WI38 (cell line): Measurements from ENCODE around the gene KIRREL1.

Experiments
- H3K4me3 ChIP-seq: 2 replicates; pipeline ENCODE4 v1.5.1; 2011; ENCODE audit warnings: low read depth, mild to moderate bottlenecking, control low read depth, low read length
- TF ChIP-seq, protein P1 (sequence below): IDR thresholded peaks from 2 replicates; pipeline ENCODE4 v1.5.1; 2012; ENCODE audit warnings: low read depth, mild to moderate bottlenecking, control low read depth, low read length

The KIRREL1 gene

DNA sequence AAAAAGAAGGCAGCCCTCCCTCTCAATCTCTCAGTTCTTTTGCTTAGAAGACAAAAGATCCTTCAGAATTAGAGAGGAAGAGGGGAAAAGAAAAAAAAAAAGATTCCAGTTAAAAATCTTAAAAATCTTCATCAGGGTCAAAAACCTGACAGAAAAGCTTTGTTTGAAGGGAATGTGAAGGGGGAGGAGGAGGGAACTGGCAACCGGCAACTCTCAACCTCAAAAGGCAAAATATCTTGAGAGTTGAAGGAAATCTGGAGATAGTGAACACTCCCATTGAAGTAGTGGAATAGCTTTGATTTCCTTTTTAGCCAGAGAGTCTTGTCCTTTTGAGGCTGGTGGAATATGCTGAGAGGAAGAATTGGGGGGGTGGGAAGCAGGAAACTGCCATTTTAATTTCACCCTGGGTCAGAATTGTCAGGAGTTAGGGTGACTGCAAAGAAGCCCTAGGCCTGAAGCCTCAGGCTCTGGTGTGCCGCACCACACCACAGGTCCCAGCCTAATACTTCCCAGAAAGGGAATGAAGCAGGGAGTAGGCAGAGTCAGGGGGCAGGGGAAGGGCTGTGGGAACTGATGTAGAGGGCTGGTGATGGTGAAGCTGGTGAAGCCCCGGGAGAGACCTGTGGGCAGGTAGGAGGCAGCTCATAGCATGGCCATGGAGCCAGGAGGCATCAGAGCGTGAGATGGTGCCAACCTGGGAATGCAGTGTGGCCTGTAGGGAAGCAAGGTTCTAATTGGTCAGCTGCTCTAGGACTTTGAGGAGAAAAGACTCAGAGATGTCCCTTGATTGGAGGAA is 24.6 kb downstream of the KIRREL1 start:
- no peak overlapping the region for H3K4me3 ChIP-seq
- TF ChIP-seq, protein P1, sequence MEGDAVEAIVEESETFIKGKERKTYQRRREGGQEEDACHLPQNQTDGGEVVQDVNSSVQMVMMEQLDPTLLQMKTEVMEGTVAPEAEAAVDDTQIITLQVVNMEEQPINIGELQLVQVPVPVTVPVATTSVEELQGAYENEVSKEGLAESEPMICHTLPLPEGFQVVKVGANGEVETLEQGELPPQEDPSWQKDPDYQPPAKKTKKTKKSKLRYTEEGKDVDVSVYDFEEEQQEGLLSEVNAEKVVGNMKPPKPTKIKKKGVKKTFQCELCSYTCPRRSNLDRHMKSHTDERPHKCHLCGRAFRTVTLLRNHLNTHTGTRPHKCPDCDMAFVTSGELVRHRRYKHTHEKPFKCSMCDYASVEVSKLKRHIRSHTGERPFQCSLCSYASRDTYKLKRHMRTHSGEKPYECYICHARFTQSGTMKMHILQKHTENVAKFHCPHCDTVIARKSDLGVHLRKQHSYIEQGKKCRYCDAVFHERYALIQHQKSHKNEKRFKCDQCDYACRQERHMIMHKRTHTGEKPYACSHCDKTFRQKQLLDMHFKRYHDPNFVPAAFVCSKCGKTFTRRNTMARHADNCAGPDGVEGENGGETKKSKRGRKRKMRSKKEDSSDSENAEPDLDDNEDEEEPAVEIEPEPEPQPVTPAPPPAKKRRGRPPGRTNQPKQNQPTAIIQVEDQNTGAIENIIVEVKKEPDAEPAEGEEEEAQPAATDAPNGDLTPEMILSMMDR: no peak

DNA sequence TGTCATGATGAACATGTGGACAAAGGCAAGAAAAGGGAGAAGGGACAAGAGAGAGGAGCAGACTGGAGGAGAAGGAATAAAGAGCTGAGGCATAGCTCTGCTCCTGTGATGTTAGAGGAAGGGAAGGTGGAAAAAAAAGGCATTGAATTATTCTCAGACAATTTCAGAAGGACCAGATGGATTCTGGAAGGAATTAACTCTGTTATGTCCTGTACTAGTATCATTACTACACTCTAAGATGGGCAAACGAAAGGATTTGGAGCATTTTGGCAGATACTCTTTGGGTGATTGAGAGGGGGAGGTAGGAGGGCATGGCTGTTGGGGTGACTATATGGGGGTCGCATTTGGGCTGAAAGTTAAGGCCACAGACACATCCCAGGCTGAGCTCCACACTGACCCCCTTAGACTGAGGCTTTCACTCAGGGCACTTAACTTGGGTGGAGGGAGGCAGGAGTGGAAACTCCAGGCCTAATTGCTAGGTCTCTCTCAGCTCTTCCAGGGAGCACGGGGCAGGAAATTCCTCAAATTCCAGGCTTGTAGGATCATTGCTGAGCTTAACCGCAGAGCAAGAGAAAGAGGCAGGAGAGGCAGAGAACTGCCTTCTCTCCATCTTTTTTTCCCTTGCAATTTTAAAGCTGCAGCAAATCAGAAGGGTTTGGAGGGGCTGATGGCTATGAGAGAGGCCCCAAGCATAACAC is 25.9 kb downstream of the KIRREL1 start:
- peak overlapping the region; percentile 48 for H3K4me3 ChIP-seq

DNA sequence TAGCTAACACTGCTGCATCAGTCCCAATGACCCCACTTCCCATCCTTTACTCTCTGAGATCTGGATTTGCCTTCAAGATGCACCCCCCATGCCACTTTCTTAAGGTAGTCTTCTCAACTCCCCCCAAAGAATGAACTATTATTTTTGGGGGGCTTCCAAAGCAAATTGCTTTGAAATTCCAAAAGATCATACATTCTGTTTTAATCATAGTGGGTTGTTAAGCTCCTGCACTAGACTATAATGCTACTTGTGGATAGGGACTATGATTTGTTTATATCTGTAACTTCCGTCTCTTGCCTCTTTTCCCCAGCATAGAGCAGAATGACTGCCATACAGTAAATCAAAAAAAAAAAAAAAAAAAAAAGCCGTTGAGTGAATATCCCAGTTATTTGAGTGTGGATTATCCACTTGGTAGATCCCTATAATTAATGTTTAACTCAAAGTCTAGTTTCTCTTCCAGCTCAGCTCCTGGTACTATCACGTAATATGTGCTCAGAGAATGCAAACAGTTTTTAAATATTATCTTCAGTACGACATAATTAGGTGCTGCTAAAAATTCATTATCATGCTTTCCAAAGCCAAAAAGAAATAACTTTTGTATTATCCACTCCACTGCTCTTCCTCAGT is 26.9 kb downstream of the KIRREL1 start:
- TF ChIP-seq, protein P1: no peak
- peak overlapping the region; percentile 48 for H3K4me3 ChIP-seq

More for the DNA sequence above, 25.9 kb downstream of the KIRREL1 start:
- TF ChIP-seq, protein P1: no peak

DNA sequence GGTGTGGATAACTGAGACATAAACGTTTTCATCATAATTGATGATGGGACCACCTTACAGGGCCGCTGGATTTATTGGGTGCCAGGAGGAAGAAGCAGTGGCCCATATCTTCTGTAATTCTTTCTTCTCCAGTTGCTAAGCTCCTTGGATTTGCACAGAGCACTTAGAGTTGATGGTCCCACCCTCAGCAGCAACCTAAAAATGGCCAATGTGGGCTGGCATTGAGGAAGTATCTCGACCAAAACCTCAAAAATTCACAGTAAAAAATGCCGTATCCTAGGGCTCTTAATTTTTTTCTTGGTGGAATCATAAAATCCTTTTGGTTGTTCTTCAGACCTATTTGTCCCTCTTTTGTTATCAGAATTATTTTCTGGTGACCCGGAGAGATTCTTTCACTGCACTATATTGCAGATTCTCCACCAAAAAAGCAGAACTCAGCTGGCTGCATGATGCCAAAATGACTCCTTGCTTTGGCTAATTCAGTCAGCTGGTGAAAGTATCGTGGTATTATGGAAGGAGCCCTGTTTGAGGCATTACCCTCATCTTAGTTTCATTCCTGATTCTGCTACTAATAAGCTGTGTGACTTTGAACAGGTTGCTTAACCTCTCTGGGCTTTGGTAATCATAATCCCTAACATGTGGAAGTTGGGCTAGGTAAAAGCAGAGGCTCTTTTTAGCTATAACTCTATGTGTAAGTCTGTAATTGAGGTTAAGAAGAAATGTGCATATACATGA is 27.6 kb downstream of the KIRREL1 start:
- 0 out of 2 replicates have a peak overlapping the region, but pooled peaks have one; percentile 0 for H3K4me3 ChIP-seq
- TF ChIP-seq, protein P1: no peak

DNA sequence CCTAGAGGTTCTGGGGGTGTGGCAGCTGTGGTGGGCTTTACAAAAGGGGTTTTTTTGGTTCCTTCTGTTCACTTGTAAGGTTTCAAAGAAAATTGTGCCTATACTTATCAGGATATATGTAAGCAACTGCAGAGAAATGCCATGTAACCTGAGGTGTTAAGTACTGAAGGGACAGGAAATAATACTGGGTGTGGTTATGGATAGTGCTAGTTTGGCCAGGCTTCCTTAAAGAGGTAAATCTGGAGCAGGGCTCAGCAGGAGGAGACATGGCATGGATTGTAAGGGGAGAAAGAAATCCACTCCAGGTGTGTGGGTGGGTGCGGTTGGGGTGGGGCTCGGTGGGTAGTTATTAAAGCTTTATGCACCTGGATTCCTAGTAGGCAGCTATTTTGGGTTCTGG is 28.3 kb downstream of the KIRREL1 start:
- TF ChIP-seq, protein P1: no peak
- H3K4me3 ChIP-seq: no peak overlapping the region

DNA sequence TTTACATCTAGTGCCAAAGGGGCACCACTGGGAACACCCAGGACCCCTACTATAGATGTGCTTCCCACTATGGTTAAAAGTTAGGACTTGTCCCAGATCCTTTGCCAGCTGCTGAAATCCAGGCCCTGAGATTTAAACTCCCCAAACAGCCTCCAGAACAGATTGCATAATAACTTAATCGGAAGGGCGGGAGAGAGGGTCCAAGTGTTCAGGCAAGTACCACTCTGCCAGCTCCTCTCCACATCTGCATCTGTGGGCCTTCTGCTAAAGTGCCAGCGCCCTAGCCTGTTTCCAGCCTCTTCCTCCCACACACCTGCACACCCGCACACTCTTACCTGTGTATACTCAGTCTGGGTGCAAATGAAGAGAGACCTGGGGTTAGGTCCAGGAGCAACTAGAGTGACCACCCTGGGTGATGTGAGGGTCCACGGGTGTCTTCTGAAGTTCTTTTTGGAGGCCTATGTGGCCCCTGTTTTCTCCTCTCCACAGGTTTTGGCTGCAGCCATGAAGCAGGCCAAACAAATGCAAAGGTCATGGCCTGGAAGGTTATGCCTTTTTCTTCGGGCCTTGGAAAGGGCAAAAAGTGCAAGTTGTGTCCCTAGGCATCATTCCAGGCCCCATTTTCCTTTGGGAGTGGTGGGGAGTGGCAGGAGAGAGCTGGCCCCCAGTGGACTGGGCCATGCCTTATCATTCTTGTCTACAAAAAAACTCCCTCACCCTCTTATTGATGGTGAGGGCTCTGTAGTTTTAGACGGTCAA is 29.3 kb downstream of the KIRREL1 start:
- H3K4me3 ChIP-seq: no peak overlapping the region
- TF ChIP-seq, protein P1: no peak
